ENCODE data around the gene RCAN1. TPM values are rescaled to one million over a fixed set of nuclear protein-coding genes. Genes with fewer than 3 reads are reported as not detected.

Gene RCAN1
- total and polyA plus RNA-seq, 2 of the 13 experiments (the other 11 are each of a cell fraction or from before 2014, with no cell fraction given) = 9.4 to 34.1 TPM

DNA sequence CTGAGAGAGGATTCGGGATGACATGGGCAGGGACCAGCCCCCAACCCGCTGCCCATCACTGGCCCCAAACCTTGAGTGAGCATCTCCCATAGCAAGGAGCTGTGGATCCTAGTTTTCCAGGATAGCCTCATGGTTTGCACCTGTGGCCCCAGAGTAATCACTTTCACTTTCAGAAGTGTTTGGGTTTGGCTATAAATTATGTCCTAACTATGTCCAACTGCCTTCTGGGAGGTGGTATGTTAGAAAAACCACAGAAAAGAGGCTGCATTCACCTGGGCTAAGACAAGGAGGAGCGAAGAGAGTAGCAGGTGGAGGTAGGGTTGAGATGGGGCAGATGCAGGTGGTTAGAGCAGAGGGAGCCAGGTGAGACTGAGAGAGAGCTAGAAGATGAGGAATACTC lies 34.5 kb upstream of the RCAN1 start:
- no TSS peak for BruUV-seq (replicated peaks)
- Histone ChIP-seq H3K9ac (ENCODE audit: insufficient read depth, low read depth, low read length) (no peak overlapping the region), H4K20me1 (ENCODE audit: insufficient read depth, low read length) (no peaks in the 10 kb centered on the region), H3K9me3 (ENCODE audit: low read length) (peaks cover 12% of the 10 kb centered on the region; the same call in 1 of the 2 replicates), H3K4me3 (replicated peaks in 1 of 3; ENCODE audit: insufficient read depth in 1 of 3, low read depth in 2 of 3, low read length in 3 of 3) (no peak overlapping the region), H3K27me3 (ENCODE audit: control insufficient read depth in 1 of 2, insufficient read depth in 2 of 2, low read length in 2 of 2) (peaks cover 2 to 12% of the 10 kb centered on the region in 2 experiments; a peak in 3 of 5 replicates), H3K36me3 (replicated peaks in 1 of 2; ENCODE audit: control insufficient read depth in 1 of 2, insufficient read depth in 2 of 2, low read length in 2 of 2) (no peaks in the 10 kb centered on the region), H2AFZ (ENCODE audit: low read length) (no peak overlapping the region), H3K79me2 (ENCODE audit: insufficient read depth, low read length) (no peaks in the 10 kb centered on the region), H3K4me2 (ENCODE audit: low read depth, low read length) (no peak overlapping the region), H3K4me1 (ENCODE audit: insufficient read depth, low read length) (peaks cover 9% of the 10 kb centered on the region), H3K27ac (ENCODE audit: extremely low read length, insufficient read depth, low read length) (no peak overlapping the region)
- in situ Hi-C loops (cut with HindIII; ENCODE audit: extremely low pct_ligation_motif_present, low pct_unique_long_range_greater_than_20kb) = no loop called here
- no peak for TF ChIP-seq SMC3 (IDR thresholded peaks at IDR 0.05; ENCODE audit: low read length)
- no peak for TF ChIP-seq PAF1 (CRISPR knock-in tag; IDR thresholded peaks at IDR 0.05)
- no peak for TF ChIP-seq ZNF20 (CRISPR knock-in tag; IDR thresholded peaks at IDR 0.05)
- TF ChIP-seq ZFY (CRISPR knock-in tag; IDR thresholded peaks at IDR 0.05) = no peak
- no peak for TF ChIP-seq MLLT10 (CRISPR knock-in tag; IDR thresholded peaks at IDR 0.05)
- TF ChIP-seq ZNF232 (CRISPR knock-in tag; IDR thresholded peaks at IDR 0.05; ENCODE audit: borderline replicate concordance) = no peak
- no peak for TF ChIP-seq HDAC2 (CRISPR knock-in tag; IDR thresholded peaks at IDR 0.05)
- no peak for TF ChIP-seq LCORL (IDR thresholded peaks at IDR 0.05)
- TF ChIP-seq LCORL (CRISPR knock-in tag; IDR thresholded peaks at IDR 0.05) = no peak
- TF ChIP-seq, protein P1, sequence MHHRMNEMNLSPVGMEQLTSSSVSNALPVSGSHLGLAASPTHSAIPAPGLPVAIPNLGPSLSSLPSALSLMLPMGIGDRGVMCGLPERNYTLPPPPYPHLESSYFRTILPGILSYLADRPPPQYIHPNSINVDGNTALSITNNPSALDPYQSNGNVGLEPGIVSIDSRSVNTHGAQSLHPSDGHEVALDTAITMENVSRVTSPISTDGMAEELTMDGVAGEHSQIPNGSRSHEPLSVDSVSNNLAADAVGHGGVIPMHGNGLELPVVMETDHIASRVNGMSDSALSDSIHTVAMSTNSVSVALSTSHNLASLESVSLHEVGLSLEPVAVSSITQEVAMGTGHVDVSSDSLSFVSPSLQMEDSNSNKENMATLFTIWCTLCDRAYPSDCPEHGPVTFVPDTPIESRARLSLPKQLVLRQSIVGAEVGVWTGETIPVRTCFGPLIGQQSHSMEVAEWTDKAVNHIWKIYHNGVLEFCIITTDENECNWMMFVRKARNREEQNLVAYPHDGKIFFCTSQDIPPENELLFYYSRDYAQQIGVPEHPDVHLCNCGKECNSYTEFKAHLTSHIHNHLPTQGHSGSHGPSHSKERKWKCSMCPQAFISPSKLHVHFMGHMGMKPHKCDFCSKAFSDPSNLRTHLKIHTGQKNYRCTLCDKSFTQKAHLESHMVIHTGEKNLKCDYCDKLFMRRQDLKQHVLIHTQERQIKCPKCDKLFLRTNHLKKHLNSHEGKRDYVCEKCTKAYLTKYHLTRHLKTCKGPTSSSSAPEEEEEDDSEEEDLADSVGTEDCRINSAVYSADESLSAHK (CRISPR knock-in tag; IDR thresholded peaks at IDR 0.05; ENCODE audit: borderline replicate concordance) = no peak
- TF ChIP-seq ZNF510 (CRISPR knock-in tag; IDR thresholded peaks at IDR 0.05; ENCODE audit: low read depth) = no peak
- TF ChIP-seq ZNF530 (CRISPR knock-in tag; IDR thresholded peaks at IDR 0.05; ENCODE audit: low read depth) = no peak
- TF ChIP-seq HHEX (CRISPR knock-in tag; IDR thresholded peaks at IDR 0.05) = no peak
- TF ChIP-seq, protein P2, sequence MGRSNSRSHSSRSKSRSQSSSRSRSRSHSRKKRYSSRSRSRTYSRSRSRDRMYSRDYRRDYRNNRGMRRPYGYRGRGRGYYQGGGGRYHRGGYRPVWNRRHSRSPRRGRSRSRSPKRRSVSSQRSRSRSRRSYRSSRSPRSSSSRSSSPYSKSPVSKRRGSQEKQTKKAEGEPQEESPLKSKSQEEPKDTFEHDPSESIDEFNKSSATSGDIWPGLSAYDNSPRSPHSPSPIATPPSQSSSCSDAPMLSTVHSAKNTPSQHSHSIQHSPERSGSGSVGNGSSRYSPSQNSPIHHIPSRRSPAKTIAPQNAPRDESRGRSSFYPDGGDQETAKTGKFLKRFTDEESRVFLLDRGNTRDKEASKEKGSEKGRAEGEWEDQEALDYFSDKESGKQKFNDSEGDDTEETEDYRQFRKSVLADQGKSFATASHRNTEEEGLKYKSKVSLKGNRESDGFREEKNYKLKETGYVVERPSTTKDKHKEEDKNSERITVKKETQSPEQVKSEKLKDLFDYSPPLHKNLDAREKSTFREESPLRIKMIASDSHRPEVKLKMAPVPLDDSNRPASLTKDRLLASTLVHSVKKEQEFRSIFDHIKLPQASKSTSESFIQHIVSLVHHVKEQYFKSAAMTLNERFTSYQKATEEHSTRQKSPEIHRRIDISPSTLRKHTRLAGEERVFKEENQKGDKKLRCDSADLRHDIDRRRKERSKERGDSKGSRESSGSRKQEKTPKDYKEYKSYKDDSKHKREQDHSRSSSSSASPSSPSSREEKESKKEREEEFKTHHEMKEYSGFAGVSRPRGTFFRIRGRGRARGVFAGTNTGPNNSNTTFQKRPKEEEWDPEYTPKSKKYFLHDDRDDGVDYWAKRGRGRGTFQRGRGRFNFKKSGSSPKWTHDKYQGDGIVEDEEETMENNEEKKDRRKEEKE (IDR thresholded peaks at IDR 0.05) = no peak
- no peak for TF ChIP-seq ZNF256 (CRISPR knock-in tag; conservative IDR thresholded peaks at IDR 0.05)
- TF ChIP-seq CCAR2 (optimal IDR thresholded peaks at IDR 0.05; ENCODE audit: low read depth, low read length) = no peak
- TF ChIP-seq, protein P3, sequence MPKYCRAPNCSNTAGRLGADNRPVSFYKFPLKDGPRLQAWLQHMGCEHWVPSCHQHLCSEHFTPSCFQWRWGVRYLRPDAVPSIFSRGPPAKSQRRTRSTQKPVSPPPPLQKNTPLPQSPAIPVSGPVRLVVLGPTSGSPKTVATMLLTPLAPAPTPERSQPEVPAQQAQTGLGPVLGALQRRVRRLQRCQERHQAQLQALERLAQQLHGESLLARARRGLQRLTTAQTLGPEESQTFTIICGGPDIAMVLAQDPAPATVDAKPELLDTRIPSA (CRISPR knock-in tag; IDR thresholded peaks at IDR 0.05; ENCODE audit: borderline replicate concordance) = no peak
- TF ChIP-seq, protein P4, sequence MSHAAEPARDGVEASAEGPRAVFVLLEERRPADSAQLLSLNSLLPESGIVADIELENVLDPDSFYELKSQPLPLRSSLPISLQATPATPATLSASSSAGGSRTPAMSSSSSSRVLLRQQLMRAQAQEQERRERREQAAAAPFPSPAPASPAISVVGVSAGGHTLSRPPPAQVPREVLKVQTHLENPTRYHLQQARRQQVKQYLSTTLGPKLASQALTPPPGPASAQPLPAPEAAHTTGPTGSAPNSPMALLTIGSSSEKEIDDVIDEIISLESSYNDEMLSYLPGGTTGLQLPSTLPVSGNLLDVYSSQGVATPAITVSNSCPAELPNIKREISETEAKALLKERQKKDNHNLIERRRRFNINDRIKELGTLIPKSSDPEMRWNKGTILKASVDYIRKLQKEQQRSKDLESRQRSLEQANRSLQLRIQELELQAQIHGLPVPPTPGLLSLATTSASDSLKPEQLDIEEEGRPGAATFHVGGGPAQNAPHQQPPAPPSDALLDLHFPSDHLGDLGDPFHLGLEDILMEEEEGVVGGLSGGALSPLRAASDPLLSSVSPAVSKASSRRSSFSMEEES (CRISPR knock-in tag; IDR thresholded peaks at IDR 0.05) = no peak
- TF ChIP-seq ZNF672 (CRISPR knock-in tag; IDR thresholded peaks at IDR 0.05) = no peak
- no peak for TF ChIP-seq HMG20A (CRISPR knock-in tag; IDR thresholded peaks at IDR 0.05; ENCODE audit: borderline replicate concordance)
- no peak for TF ChIP-seq ZNF3 (CRISPR knock-in tag; IDR thresholded peaks at IDR 0.05)
- ATAC-seq (no peak), DNase-seq (ENCODE audit: low spot score) (no peak), FAIRE-seq (no peak)
- 15% methylated on average over 3 of the region's 3 CpGs for WGBS (ENCODE audit: low lambda C conversion rate)
- CTCF ChIA-PET (ENCODE audit: low intra/inter-chr PET ratio, low total read pairs) = no interaction called here
- intact Hi-C loops (cut with micrococcal nuclease; ENCODE audit: unreplicated experiment) = no loop called here
- POLR2A ChIA-PET = no interaction called here

Data from HepG2 (cell line).